ENCODE data around the gene TBC1D2.
"Not testable (repeated sequence)": the region's sequence is repeated elsewhere in the genome, so short reads cannot be mapped to it uniquely, and the experiment has no call there.

Gene TBC1D2

DNA sequence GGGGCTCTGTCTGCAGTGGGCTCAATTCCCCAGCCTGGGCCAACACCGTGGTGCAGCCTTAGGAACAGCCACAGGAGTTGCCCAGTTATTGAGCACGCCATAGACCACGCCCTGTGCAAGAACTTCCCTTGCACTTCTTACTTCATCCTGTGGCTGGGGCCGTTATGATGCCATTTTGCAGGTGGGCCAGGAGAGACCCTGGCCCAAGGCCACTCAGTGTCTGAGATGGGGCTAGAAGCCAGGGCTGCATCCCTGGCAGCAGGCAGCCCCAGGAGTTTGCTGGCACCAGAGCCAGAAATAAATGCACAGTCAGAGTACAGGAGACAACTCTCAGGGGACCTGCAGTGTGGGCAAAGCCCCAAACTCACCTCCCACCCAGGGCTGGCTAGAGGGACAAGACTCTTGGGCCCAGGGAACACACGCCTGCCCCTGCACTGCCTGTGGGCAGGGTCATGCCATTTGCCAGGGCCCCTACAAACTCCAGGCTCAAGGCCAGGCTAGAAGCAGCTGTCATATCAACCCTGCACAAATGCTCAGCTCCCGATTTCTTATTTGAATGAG is 69.8 kb downstream of the TBC1D2 start:
- DNase-seq = no peak

DNA sequence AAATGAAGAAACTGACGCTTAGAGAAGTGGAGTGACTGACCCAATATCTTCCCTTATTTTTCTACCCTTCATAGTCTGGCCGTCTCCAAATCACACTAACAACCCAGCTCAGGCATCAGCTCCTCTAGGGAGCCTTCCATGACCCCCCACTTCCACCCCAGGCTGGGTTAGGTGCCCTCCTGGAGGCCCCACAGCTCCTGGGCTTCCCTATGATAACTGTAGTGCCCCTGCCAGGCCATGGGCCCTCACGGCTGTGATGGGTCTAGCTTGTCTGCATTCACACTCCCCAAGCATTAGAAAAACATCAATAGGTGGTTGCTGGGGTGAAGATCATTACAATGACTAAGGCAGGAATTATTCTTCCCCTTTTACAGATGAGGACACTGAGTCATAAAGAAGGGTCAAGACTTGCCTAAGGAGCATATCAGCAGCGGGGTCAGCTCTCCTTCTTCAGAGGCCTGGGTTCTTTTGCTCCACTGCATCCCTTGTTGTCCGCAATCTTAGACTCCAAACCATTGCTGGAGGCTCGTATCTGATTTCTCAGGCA is 70.4 kb downstream of the TBC1D2 start:
- DNase-seq = no peak

DNA sequence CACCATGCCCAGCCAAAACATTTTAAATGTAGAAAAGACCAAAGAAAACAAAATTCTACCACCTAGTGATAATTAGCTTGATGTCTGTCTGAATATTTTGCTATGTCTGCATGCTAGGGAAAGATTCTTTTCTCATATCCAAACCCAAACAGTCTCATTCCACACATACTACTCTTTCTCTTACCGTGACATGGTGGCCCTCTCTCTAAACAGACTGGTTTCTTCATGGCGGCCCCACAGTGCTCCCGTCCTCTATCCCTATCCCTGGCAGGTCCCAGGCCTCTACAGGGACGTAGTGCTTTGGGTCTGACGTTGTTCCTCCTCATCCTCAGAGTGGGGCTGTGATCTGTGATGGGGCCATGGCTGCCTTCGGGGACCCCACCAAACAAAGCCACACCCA is 71.1 kb downstream of the TBC1D2 start:
- no peak for DNase-seq

GRCh38 chr9:98182889-98183599 is 72.4 kb downstream of the TBC1D2 start:
- DNase-seq = no peak

GRCh38 chr9:98182069-98182820 is 73.2 kb downstream of the TBC1D2 start:
- DNase-seq = no peak

GRCh38 chr9:98181746-98182068 is 73.7 kb downstream of the TBC1D2 start:
- no peak for DNase-seq

GRCh38 chr9:98180996-98181395 is 74.5 kb downstream of the TBC1D2 start:
- no peak for DNase-seq

DNA sequence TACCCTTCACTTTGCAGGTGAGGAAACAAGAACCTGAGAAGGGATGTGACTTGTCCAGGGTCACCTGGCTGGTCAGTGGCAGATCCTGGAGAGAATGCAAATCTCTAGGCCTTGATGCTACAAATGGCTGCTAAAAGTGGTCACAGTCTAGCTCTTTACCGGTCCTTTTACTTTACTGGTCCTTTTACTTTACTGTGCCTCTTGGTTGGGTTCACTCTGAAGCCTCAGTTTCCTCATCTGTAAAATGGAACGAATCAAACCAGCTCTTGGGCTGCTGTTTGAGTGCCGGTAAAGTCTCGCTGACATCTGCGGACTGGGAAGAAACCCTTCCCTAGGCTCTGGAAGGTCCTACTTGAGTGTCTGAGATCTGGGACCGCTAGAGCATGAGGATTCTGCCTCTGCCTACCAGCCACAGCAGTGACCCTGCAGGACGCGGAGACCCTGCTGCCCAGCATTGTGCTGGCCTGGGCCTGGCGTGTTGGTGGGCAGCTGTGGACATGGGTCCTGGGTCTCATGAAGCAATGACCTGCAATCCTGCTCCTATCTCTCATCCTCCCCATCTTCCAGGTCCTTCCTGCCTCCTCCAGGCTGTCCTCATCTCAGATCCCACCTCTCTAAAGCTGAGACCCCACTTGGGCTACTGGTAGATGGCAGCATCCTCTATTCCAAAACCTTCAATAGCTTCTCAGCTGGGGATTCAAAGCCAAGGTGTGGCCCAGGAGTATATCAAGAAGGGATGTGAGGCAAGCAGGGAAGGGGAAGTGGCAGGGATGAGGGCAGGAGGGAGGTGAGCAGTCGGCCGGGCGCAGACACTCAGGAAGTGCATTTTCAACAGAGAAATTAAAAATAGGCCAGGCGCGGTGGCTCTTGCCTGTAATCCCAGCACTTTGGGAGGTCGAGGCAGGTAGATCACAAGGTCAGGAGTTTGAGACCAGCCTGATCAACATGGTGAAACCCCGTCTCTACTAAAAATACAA is 76.3 kb downstream of the TBC1D2 start:
- no peak for DNase-seq

GRCh38 chr9:98176391-98177259 is 78.8 kb downstream of the TBC1D2 start:
- DNase-seq = no peak

GRCh38 chr9:98175762-98176161 is 79.7 kb downstream of the TBC1D2 start:
- no peak for DNase-seq

- DNase-seq = no peak
Observed at GRCh38 chr9:98175028-98175569, 80.3 kb downstream of the TBC1D2 start.

- not testable (repeated sequence) for DNase-seq
Observed at GRCh38 chr9:98174502-98174918, 80.9 kb downstream of the TBC1D2 start.

DNA sequence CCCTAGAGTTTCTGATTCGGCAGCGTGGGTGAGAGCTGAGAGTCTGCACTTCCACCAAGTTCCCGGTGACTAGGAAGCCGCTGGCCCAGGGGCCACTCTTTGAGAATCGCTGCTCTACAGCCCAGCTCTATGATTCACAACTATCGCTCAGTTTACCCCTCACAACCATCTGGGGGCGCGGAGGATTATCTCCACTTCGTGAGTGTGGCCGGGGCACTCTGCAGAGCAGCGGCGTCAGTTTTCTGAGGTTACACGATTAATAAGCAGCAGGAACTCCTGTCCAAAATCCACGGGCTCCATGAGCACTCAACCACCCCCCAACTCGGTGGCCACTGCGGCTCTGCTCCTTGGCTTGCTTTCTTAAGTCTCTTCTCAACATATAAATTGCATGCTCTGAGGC is 82.3 kb downstream of the TBC1D2 start:
- DNase-seq = no peak

GRCh38 chr9:98172604-98173003 is 82.8 kb downstream of the TBC1D2 start:
- no peak for DNase-seq

- DNase-seq = no peak
Observed at GRCh38 chr9:98171176-98171925, 84.1 kb downstream of the TBC1D2 start.

DNA sequence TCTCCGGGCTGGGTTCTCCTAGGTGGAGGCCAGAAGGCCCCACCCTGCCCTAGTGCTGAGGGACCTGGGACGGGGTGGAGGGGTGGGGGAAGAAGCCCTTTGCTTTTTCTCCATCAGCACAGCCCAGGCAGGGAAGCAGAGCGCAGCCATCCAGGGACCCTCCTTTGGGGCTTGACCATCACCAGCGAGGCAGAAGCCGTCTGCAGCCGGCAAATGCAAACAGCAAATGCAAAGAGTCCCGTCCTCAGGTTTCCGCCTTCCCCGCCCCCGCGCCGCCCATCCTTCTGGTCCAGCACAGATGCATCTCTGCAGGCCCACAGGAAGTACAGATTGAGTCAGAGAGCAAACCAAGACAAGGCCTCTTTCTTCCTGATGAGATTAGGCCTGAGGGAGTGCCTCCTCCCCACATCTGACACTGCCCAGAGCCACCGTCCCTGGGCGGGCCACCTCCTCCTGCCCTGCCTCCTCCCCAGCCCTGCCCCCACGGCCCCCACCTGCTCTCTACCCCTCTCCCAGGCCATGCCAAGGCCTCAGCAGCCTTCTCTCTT is 86.4 kb downstream of the TBC1D2 start:
- no peak for DNase-seq

DNA sequence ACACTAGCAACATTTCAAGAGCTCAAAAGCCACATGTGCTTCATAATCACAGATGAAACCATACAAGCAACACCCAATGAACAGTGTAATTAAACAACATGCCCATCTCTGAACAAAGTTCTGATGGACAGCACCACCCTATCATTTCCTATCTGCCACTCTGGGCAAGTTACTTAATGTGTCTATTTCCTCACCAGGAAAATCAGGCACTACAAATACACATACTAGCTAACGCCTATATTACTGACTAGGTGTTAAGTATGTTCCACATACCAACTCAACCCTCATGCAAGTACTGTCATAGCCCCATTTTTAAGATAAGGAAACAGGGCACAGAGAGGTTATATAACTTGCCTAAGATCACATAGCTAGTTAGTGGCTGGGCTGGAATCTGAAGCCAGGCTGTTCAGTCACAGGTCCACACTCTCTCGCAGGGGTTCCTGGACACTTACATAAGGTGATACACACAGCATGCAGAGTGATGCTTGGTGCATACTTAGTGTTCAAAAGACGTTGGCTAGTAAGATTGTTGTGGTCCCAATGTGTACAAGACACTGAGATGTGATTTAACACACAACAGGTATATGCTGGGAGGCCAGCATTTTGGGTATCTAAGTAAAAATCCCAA is 87.2 kb downstream of the TBC1D2 start:
- no peak for DNase-seq

GRCh38 chr9:98164912-98165311 is 90.5 kb downstream of the TBC1D2 start:
- DNase-seq = no peak

DNA sequence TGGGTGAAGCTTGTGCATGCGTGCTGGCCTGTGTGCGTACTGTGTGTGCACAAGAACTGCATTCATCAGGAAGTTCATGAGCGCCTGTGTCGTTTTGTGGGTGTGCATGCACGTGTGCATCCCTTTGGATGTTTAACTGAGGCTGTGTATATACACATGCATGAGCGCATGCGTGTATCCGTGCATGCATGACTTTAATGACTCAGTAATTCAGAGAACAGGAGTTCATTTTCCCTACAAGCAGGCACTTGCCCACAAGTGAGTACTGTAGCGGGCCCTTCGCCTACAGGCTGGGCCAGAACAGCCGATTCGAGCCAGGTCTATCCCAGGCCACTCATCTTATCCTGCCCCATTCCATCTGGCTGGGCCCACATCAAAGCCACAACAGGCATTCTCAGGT is 92.8 kb downstream of the TBC1D2 start:
- DNase-seq = no peak

DNA sequence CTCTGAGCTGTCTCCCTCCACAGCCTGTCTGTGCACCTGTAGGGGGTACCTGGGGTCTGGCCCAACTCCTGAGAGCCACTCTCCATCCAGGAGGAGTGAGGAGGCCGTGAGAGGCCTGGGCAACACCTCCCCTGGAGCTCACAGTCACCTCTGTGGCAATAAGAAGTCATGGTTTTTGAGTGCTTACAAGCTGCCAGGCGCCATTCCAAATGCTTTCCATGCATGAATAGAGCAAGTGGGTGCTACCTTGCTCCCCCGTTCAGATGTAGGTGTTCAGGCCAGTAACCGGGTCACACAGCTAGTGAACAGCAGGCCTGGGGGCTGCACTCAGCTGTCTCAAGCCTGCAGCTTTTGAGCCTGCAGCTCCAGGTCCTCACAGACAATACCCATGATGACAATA is 93.6 kb downstream of the TBC1D2 start:
- no peak for DNase-seq
